Neural crest cell (in vitro differentiated cells): ENCODE data around the gene GALNT17. TPM values are rescaled to one million over a fixed set of nuclear protein-coding genes. Genes with fewer than 3 reads are reported as not detected.

Experiments
- DNase-seq: peaks from one replicate; pipeline ENCODE4 v3.0.0; 2021; ENCODE audit warnings: low read depth, mixed read lengths, low spot score
- H3K27ac Mint-ChIP-seq: one replicate; pipeline ENCODE4 v1.8.0; 2021; ENCODE audit warnings: mild to moderate bottlenecking, mixed read lengths; ENCODE audit not compliant: unreplicated experiment
- H3K27me3 Mint-ChIP-seq: 2 replicates; pipeline ENCODE4 v1.8.0; 2021; ENCODE audit warnings: low read depth, mild to moderate bottlenecking, mixed read lengths
- H3K36me3 Mint-ChIP-seq: 2 replicates; pipeline ENCODE4 v1.8.0; 2021; ENCODE audit warnings: low read depth, mild to moderate bottlenecking, mixed read lengths
- H3K4me1 Mint-ChIP-seq: 2 replicates; pipeline ENCODE4 v1.8.0; 2021; ENCODE audit warnings: mixed read lengths
- H3K4me3 Mint-ChIP-seq: one replicate; pipeline ENCODE4 v1.8.0; 2021; ENCODE audit warnings: mild to moderate bottlenecking, mixed read lengths
- H3K9me3 Mint-ChIP-seq: 2 replicates; pipeline ENCODE4 v1.8.0; 2021; ENCODE audit warnings: mixed read lengths
- total RNA-seq: library from RNA; stranded (reverse); gene quantifications from 2 replicates; pipeline ENCODE4 v1.2.1, GENCODE V29; 2021
- TF ChIP-seq, protein P1 (sequence below): fragments of 200-600 bp; sonication (generic); conservative IDR thresholded peaks from 2 replicates; pipeline ENCODE4 v1.5.0; 2021; ENCODE audit warnings: antibody characterized with exemption, mild to moderate bottlenecking

GALNT17 gene
- total RNA-seq, 1 donor from 2014 or later = 11.0 TPM

DNA sequence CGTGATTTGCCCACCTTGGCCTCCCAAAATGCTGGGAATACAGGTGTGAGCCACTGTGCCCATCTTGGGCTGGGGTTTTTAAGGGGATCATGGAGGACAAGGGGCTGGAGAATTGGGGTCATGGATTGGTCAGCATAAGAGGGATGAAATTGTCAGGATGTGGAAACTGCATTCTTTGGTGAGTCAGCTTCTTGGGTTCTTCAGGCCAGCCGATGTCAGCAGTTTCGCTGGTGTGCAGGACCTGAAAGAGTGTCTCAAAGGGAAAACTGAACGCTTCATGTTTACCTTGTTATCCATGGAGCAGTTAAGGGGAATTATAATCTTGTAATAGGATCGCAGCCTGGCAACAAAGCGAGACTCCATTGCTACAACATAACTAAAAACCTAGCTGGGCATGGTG lies 13.0 kb downstream of the GALNT17 start:
- Mint-ChIP-seq H3K27ac (no peak overlapping the region), H3K4me3 (no peak overlapping the region), H3K36me3 (peaks cover 14% of the 10 kb centered on the region), H3K4me1 (peaks cover 4% of the 10 kb centered on the region), H3K9me3 (peaks cover 3% of the 10 kb centered on the region), H3K27me3 (no peaks in the 10 kb centered on the region)
- TF ChIP-seq, protein P1, sequence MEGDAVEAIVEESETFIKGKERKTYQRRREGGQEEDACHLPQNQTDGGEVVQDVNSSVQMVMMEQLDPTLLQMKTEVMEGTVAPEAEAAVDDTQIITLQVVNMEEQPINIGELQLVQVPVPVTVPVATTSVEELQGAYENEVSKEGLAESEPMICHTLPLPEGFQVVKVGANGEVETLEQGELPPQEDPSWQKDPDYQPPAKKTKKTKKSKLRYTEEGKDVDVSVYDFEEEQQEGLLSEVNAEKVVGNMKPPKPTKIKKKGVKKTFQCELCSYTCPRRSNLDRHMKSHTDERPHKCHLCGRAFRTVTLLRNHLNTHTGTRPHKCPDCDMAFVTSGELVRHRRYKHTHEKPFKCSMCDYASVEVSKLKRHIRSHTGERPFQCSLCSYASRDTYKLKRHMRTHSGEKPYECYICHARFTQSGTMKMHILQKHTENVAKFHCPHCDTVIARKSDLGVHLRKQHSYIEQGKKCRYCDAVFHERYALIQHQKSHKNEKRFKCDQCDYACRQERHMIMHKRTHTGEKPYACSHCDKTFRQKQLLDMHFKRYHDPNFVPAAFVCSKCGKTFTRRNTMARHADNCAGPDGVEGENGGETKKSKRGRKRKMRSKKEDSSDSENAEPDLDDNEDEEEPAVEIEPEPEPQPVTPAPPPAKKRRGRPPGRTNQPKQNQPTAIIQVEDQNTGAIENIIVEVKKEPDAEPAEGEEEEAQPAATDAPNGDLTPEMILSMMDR = no peak
- DNase-seq = no peak

DNA sequence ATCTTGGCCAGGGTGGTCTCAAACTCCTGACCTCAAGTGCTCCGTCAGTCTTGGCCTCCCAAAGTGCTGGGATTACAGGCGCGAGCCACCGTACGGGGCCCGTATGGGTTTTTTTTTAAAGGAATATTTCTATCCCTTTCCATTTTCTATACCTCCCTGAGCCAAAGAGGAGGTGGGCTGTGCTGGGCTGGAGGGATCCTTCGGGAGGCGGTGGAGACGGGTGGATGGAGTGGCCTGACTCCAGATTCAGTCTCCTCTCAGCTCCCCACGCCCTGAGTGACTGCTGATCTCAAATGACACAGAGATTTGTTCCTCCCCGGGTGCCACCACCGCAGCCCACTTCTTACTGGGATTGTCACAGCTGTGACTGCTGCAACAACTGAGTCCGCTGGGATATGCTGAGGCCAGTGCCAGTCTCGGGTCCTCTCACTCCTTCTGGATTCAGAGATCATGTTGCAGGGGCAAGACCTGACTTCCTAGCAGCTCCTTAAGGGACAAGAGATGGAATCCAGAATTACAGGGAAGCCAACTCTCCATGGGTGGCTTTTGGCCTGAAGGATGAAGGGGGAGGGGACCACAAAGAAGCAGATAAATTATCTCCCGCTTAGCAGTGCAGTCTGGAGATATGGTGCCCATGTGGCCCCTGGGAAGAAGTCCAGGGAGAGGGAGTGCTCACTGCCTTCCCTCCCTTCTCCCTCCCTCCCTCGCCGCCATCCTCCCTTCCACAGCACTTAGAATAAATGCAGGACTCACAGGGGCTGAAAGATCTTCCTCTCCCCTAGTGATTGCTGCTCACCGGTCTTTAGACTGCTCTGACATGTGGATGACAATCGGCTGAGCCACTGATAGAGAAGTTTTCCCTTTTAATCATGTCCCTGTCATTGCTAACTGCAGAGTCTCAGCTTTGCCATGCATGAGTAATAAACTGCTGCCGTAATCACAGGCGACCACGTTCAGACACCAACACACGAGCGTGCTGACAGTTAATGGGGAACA lies 14.3 kb downstream of the GALNT17 start:
- TF ChIP-seq, protein P1 = no peak
- H3K27ac Mint-ChIP-seq = no peak overlapping the region
- H3K9me3 Mint-ChIP-seq = peaks cover 3% of the 10 kb centered on the region
- no peak overlapping the region for H3K4me3 Mint-ChIP-seq
- H3K27me3 Mint-ChIP-seq = no peaks in the 10 kb centered on the region
- no peak for DNase-seq
- peaks cover 4% of the 10 kb centered on the region for H3K4me1 Mint-ChIP-seq
- peaks cover 17% of the 10 kb centered on the region for H3K36me3 Mint-ChIP-seq

DNA sequence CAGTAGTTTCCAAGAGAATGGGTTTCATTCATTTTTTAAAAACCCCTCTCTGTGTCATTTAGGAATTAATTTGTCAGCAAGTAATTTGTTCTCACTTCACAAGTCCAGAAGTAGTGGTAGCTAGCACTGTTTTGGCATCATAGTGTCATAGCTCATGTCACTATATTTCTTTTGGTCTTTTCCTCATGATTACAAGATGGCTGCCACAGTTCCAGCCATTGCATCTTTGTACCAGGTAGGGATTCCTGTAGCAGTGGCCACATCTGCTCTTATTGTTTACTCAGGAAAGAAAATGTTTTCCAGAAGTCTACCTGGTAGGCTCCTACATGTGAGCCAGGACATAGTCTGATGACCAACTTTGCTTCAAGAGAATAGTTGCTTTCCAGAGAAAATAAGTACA lies 16.2 kb downstream of the GALNT17 start:
- Mint-ChIP-seq H3K36me3 (peaks cover 14% of the 10 kb centered on the region), H3K4me3 (no peak overlapping the region), H3K4me1 (peaks cover 4% of the 10 kb centered on the region), H3K27ac (no peak overlapping the region), H3K27me3 (no peaks in the 10 kb centered on the region), H3K9me3 (peaks cover 3% of the 10 kb centered on the region)
- TF ChIP-seq, protein P1 = no peak
- DNase-seq = no peak

DNA sequence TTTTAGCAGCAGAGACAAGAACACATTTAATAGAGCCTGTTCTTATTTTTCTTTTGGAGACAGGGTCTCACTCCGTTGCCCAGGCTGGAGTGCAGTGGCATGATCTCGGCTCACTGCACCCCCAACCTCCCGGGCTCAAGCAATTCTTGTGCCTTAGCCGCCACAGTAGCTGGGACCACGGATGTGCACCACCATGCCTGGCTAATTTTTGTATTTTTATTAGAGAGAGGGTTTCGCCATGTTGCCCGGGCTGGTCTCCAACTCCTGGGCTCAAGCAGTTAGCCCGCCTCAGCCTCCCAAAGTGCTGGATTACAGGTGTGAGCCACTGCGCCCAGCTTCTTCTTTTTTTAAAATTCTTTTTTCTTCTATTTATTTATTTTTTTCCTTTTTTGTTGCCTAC lies 23.3 kb downstream of the GALNT17 start:
- Mint-ChIP-seq H3K4me1 (no peaks in the 10 kb centered on the region), H3K36me3 (no peaks in the 10 kb centered on the region), H3K27me3 (no peaks in the 10 kb centered on the region), H3K4me3 (no peak overlapping the region), H3K9me3 (no peaks in the 10 kb centered on the region), H3K27ac (no peak overlapping the region)
- DNase-seq = no peak
- TF ChIP-seq, protein P1 = no peak

DNA sequence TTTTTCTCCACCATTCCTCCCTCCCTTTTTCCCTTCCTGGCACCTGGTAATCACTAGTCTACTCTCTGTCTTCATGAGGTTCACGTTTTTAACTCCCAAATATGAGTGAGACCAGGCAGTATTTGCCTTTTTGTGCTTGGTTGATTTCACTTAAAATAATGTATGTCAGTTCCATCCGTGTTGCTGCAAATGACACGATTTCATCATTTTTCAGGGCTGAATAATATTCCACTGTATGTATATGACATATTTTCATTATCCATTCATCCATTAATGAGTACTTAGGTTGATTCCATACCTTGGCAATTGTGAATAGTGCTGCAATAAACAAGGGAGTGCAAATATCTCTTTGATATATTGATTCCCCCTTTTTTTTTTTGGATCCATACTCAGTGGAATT lies 25.8 kb downstream of the GALNT17 start:
- H3K27me3 Mint-ChIP-seq = no peaks in the 10 kb centered on the region
- no peak for DNase-seq
- no peaks in the 10 kb centered on the region for H3K9me3 Mint-ChIP-seq
- no peak overlapping the region for H3K4me3 Mint-ChIP-seq
- H3K36me3 Mint-ChIP-seq = no peaks in the 10 kb centered on the region
- TF ChIP-seq, protein P1 = no peak
- H3K4me1 Mint-ChIP-seq = no peaks in the 10 kb centered on the region
- no peak overlapping the region for H3K27ac Mint-ChIP-seq
